ENCODE measurements around the gene SPTBN1.

DNA sequence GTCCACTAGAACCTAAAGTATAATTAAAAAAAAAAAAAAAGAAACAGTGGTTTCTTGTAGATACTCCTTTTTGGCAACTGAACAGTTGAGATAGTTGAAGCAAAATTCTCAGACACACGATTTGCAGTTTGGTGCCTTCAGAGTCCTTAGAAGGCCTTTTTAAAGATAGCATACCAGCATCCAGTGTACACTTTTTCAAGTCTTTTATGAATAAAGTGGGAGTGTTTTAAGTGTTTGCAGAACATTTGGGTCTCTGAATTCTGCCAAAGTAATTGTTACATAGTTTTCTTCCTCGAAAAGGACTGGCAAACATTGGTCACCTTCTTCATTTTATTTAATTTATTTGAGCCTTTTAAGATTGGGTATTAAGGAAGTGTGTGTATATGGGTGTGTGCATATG lies 62.3 kb downstream of the SPTBN1 start:
- TF ChIP-seq POLR2A (IDR thresholded peaks at IDR 0.05): no peak
- TF ChIP-seq, protein P1, sequence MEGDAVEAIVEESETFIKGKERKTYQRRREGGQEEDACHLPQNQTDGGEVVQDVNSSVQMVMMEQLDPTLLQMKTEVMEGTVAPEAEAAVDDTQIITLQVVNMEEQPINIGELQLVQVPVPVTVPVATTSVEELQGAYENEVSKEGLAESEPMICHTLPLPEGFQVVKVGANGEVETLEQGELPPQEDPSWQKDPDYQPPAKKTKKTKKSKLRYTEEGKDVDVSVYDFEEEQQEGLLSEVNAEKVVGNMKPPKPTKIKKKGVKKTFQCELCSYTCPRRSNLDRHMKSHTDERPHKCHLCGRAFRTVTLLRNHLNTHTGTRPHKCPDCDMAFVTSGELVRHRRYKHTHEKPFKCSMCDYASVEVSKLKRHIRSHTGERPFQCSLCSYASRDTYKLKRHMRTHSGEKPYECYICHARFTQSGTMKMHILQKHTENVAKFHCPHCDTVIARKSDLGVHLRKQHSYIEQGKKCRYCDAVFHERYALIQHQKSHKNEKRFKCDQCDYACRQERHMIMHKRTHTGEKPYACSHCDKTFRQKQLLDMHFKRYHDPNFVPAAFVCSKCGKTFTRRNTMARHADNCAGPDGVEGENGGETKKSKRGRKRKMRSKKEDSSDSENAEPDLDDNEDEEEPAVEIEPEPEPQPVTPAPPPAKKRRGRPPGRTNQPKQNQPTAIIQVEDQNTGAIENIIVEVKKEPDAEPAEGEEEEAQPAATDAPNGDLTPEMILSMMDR (IDR thresholded peaks at IDR 0.05): no peak
